GM21360 (cell line): ENCODE results near the gene DOCK2.
A peak's percentile ranks its signal among the peaks of the same experiment; 100 is the strongest.
"Not testable (repeated sequence)": the region's sequence is repeated elsewhere in the genome, so short reads cannot be mapped to it uniquely, and the experiment has no call there.

ENCODE experiments used
- ATAC-seq: cut with Tn5 transposase; IDR thresholded peaks from one replicate; pipeline ENCODE4 v1.9.1; 2021; ENCODE audit warnings: mild to moderate bottlenecking, moderate library complexity; ENCODE audit not compliant: unreplicated experiment

Gene DOCK2

GRCh38 chr5:169923988-169924387 lies 286.9 kb downstream of the DOCK2 start:
- no peak for ATAC-seq

GRCh38 chr5:169933127-169933526 lies 296.1 kb downstream of the DOCK2 start:
- no peak for ATAC-seq

- ATAC-seq, result no peak
Measured at GRCh38 chr5:169933616-169934015, 296.5 kb downstream of the DOCK2 start.

DNA sequence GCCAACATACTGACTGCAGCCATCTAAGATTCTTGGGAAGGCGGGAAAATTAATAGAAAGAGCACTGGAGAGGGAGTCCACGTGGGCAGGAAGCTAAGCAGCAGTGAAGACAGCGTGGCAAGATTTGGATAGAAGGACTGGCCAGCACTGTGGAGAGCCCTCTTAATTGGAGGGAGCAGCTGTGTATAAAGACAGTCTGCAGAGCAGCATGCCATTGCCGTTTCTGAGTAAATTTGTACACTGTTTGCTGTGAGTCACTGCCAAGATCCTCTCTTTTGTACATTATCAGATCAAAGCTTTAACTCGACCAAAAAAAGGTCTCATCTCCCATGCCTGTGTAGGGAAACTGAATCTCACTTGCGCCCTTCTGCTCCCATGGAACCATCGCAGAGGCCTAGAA lies 297.9 kb downstream of the DOCK2 start:
- ATAC-seq, result no peak

- no peak for ATAC-seq
Measured at GRCh38 chr5:169935762-169936161, 298.7 kb downstream of the DOCK2 start.

GRCh38 chr5:169938439-169938838 lies 301.4 kb downstream of the DOCK2 start:
- ATAC-seq, result no peak

DNA sequence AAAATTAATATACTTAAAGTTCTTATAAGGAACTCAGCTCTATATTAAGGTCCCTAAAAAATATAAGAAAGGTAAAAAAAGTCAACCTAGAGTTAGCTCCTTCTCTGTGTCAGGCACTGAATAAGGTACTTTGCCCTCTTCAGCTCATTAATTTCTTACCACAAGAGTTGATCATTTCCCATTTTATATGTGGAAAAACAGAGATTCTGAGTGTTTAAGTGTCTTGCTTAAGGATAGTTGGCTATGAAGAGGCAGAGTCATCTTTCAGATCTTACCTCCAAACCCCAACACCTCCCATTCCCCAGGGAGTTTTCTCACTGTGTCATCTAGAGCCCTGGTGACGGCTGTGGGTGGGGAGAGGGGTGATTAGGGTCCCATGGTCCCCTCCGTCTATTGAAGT lies 302.7 kb downstream of the DOCK2 start:
- no peak for ATAC-seq

DNA sequence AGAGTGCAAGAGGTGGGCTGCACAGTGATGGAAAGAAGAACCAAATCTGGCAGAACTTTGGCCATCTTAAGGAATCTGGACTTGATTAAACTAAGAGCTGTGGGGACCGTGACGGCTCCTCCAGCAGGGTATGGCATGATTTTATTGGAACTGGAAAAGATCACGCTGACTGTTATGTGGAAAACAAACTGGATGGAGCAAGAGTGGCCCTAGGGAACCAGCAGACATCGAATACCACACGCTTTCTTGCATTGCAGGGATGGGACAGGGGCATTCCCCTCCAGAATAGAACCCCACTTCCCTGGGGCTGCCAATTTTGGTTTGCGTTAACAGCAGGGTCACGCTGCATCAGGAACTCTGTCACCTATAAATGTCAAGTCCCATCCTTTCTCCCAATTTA lies 304.5 kb downstream of the DOCK2 start:
- no peak for ATAC-seq

DNA sequence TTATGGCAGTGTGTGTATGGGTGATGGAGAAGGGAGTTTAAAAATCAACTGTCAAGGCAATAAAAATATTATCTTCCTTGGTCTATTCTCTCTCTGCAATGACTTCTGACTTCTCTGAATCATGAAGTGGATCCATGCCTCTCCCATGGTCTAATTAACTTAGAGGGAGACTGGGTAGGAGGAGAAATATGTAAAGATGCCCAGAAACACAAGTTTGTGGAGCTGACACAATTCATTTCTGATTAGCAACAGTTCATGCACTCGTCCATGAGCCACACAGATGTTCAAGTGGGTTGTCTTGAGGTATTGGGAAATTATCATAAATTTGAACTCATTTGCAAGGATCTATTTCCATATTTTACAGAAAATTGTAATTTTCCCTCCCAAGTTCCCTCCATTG lies 305.1 kb downstream of the DOCK2 start:
- ATAC-seq, result no peak

- no peak for ATAC-seq
Measured at GRCh38 chr5:169943026-169943425, 306.0 kb downstream of the DOCK2 start.

DNA sequence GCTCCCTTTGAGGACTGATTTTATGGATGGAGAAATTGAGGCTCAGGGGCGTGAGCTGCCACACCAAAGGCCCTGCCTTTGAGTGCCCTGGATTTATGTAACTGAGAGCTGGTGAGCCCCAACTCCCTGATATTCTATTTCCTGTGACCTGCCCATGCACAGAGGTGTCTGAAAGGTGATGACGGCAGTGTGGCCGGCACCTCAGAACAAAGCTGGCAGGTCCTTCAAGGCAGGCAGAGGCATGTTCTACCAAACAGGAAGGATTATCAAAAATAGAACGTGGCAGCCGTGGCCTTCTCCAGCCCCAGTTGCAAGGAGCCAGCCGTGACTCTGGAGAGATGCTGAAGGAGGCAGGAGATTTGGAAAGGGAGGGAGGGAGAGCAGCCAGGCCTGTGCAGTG lies 307.0 kb downstream of the DOCK2 start:
- ATAC-seq, result no peak

DNA sequence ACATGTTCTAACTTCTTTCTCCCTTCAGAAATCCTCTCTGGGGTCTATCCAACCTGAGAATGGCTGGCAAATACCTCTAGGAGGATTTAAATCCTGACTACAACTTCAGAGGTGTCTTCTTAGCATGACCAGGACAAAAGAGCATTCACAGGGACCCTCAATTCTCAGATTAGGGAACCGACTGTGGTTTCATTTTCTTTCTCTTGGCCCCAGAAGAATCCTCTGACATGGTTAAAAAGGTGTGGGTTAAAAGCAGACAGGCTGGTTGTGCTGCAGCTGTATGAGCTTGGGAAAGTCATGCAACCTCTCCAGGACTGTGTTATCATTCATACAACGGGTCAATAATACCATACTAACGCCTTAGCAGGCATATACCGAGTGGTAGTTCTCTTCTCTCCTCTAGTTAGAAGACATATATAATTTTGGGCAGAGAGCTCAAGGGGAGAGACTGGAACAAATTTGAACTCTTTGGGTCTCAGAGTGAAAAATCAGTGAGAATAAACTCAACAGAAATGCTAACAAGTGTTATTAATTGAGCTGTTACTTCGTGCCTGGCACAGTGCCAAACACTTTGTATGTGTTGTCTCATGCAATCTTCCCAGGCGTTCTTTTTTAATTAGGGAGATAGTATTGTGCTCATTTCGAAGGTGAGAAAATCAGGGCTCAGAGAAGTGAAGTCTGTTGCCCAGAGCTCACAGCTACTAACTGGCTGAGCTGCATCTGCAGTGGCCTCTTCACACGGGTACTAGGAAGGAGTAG lies 308.0 kb downstream of the DOCK2 start:
- no peak for ATAC-seq

DNA sequence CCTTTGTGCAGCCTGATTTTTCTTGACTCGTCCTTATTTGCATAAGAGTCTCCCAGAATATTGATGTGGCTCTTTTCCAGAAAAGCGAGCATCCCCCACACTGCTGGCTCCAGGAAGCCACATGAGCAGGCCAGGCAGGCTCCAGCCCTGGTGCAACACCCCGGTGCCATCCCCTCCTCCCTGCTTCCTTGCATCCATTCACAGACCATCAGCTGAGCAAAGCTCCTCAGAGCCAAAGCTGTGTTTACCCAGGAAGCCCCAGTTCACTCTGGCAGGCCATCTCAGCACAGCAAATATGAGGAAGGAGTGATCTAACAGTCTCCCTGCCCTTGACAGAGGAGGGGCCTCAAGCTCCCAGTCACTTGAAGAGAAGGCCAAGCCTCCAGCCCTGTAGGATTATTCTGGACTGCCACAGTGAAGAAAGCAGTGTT lies 308.8 kb downstream of the DOCK2 start:
- ATAC-seq, result no peak

- no peak for ATAC-seq
Measured at GRCh38 chr5:169946743-169947295, 309.7 kb downstream of the DOCK2 start.

DNA sequence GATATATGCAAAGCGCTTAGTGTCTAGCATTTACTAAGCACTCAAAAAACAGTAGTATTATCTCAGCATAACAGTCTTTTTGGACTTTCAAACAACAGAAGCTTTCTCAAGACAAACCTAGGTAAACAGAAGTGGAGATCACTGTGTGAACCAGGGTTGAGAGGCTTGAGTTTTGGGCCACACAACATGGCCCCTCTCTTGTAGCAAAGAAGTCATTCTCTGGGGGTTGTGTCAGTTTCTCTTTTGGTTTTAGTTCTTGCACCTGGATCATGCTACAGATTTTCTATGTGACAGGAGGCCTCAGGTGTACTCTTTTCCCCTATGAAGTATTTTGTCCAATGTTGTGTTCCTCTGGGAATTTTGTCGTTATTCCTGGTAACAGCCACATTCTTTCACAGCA lies 313.3 kb downstream of the DOCK2 start:
- ATAC-seq, result no peak

- ATAC-seq, result not testable (repeated sequence)
Measured at GRCh38 chr5:169953196-169953595, 316.1 kb downstream of the DOCK2 start.

GRCh38 chr5:169954786-169955185 lies 317.7 kb downstream of the DOCK2 start:
- no peak for ATAC-seq

GRCh38 chr5:169956126-169956525 lies 319.1 kb downstream of the DOCK2 start:
- no peak for ATAC-seq

- no peak for ATAC-seq
Measured at GRCh38 chr5:169956756-169957155, 319.7 kb downstream of the DOCK2 start.

DNA sequence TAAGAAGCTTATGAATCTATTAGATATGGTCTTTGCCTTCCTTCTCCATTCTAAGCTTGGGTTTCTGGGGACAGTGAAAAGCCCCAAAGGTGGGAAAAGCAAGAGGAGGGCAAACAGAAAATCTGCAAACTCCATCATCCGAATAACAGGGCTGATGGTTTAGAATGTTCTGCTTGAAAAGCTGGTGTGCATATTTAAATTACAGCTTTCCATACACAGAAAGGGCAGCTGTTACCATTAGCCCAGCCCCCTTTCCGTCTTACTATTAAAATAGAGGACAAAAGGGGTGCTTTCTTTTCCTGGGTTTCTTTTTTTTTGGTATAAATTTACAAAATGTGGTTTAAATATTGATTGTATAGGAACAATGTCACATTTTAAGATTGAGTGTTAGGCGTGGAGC lies 321.2 kb downstream of the DOCK2 start:
- no peak for ATAC-seq

GRCh38 chr5:169960659-169961058 lies 323.6 kb downstream of the DOCK2 start:
- ATAC-seq, result no peak

DNA sequence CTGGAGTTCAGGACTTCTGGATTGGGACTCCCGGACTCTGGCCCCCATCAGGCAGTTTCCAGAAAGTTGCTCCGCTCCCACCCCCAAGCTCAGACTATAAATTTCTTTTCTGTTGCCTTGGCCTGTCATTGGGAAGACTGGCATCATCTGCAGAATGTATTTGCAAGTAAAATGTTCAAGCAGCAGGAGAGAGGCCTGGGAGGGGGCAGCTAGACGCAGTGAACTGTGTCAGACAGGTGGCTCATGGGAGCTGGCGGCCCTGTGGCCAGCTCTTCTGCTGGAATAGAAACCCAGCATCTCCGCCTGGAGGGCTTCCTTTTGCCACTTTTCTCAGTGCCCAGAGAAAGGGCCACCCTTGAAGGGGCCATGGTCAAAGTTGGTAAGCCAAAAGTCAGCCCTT lies 327.2 kb downstream of the DOCK2 start:
- peak; percentile 40 for ATAC-seq

DNA sequence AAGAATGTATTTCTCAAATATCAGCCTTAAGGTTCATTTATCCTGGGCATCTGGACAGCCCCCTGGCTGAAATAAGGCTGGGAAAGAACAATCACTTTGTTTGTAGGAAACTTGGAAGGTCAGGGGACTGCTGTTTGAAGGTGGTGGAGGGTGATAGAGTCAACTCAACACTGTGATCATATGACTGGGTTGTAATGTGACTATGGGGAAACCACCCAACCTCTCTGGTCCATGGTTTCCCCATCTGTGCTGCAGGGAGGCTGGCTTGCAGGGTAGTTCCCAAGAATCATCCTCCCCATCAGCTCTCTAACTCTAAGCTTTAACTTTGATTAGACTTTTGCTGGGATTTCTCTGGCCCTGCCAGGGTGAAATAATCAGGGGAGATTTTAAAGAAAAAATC lies 333.3 kb downstream of the DOCK2 start:
- no peak for ATAC-seq
